IMR-90 (cell line): ENCODE results near the gene COA1. TPM values are rescaled to one million over a fixed set of nuclear protein-coding genes. Genes with fewer than 3 reads are reported as not detected.

ENCODE experiments used
- ATAC-seq: fragments of 200-7000 bp; cut with Tn5 transposase; 2 replicates; pipeline ENCODE4 v1.9.1; 2020; ENCODE audit warnings: low read depth, mild to moderate bottlenecking, moderate library complexity
- BruUV-seq: library from RNA; stranded (reverse); fragments of 400-500 nt; replicated peaks from 2 replicates; lab custom pipeline; 2021; lab: Mats Ljungman, UMichigan
- CTCF ChIA-PET: fragments of 300-600 bp; formaldehyde crosslinking; extraction: SDS; loops from one replicate; lab custom pipeline; 2021; ENCODE audit warnings: antibody characterized with exemption; lab: Yijun Ruan, JAX
- POLR2A ChIA-PET: fragments of 300-600 bp; sonication (Branson Sonifier 250); formaldehyde crosslinking; loops from one replicate; lab custom pipeline; 2022; ENCODE audit warnings: antibody characterized with exemption; ENCODE audit not compliant: unreplicated experiment; lab: Charles Lee
- DNase-seq: peaks from one replicate; pipeline ENCODE4 v3.0.0; 2013
- H2AFZ ChIP-seq: replicated peaks from 2 replicates; pipeline ENCODE3; 2013; ENCODE audit warnings: low read length, mild to moderate bottlenecking; ENCODE audit not compliant: poor library complexity
- H2AK5ac ChIP-seq: 2 replicates; pipeline ENCODE4 v1.6.1; 2013; ENCODE audit warnings: low read depth, low read length, inconsistent platforms
- H2AK9ac ChIP-seq: replicated peaks from 2 replicates; pipeline ENCODE3; 2013; ENCODE audit warnings: mild to moderate bottlenecking, low read depth, low read length, moderate library complexity; ENCODE audit not compliant: poor library complexity
- H2BK120ac ChIP-seq: 2 replicates; pipeline ENCODE4 v1.6.1; 2013; ENCODE audit warnings: low read depth, low read length, inconsistent platforms
- H2BK15ac ChIP-seq: 3 replicates; pipeline ENCODE4 v1.6.1; 2013; ENCODE audit warnings: low read depth, low read length, inconsistent platforms
- H2BK20ac ChIP-seq: 2 replicates; pipeline ENCODE4 v1.6.1; 2013; ENCODE audit warnings: low read depth, mild to moderate bottlenecking, inconsistent platforms, low read length, moderate library complexity
- H2BK5ac ChIP-seq: 2 replicates; pipeline ENCODE4 v1.6.1; 2013; ENCODE audit warnings: mild to moderate bottlenecking, low read depth, low read length, inconsistent platforms; ENCODE audit not compliant: poor library complexity, severe bottlenecking
- H3K14ac ChIP-seq: replicated peaks from 2 replicates; pipeline ENCODE4 v1.6.1; 2013; ENCODE audit warnings: low read depth, low read length, inconsistent platforms
- H3K18ac ChIP-seq: 2 replicates; pipeline ENCODE4 v1.6.1; 2013; ENCODE audit warnings: low read depth, low read length, control low read depth
- H3K23ac ChIP-seq: 2 replicates; pipeline ENCODE4 v1.6.1; 2013; ENCODE audit warnings: low read depth, low read length, inconsistent platforms
- H3K27ac ChIP-seq: 2 replicates; pipeline ENCODE4 v1.5.1; 2013; ENCODE audit warnings: mild to moderate bottlenecking, control low read depth, low read length; ENCODE audit not compliant: insufficient read depth
- H3K27me3 ChIP-seq: 2 replicates; pipeline ENCODE4 v1.6.1; 2013; ENCODE audit warnings: low read length; ENCODE audit not compliant: control insufficient read depth, insufficient read depth
- H3K36me3 ChIP-seq: 2 replicates; pipeline ENCODE4 v1.6.1; 2013; ENCODE audit warnings: low read length, mixed read lengths; ENCODE audit not compliant: control insufficient read depth, insufficient read depth
- H3K4ac ChIP-seq: 2 replicates; pipeline ENCODE4 v1.6.1; 2013; ENCODE audit warnings: low read depth, low read length, inconsistent platforms
- H3K4me1 ChIP-seq: 2 replicates; pipeline ENCODE4 v1.6.1; 2013; ENCODE audit warnings: low read length, mixed read lengths; ENCODE audit not compliant: control insufficient read depth, insufficient read depth
- H3K4me2 ChIP-seq: 2 replicates; pipeline ENCODE4 v1.6.1; 2013; ENCODE audit warnings: low read depth, mild to moderate bottlenecking, control low read depth, low read length, moderate library complexity
- H3K4me3 ChIP-seq: 2 replicates; pipeline ENCODE4 v1.5.1; 2013; ENCODE audit warnings: low read depth, mild to moderate bottlenecking, control low read depth, low read length, moderate library complexity; ENCODE audit not compliant: insufficient read depth
- H3K56ac ChIP-seq: 2 replicates; pipeline ENCODE4 v1.6.1; 2013; ENCODE audit warnings: low read length, inconsistent platforms; ENCODE audit not compliant: insufficient read depth; ENCODE audit errors: extremely low read depth
- H3K79me1 ChIP-seq, 2 experiments: 2 replicates each; pipeline ENCODE4 v1.6.1; 2013; ENCODE audit warnings: low read length in 2 of 2, inconsistent platforms in 1 of 2, low read depth in 1 of 2
- H3K9ac ChIP-seq: 2 replicates; pipeline ENCODE4 v1.6.1; 2013; ENCODE audit warnings: low read depth, low read length, control low read depth
- H3K9me1 ChIP-seq: 2 replicates; pipeline ENCODE4 v1.6.1; 2013; ENCODE audit warnings: low read length, inconsistent platforms; ENCODE audit not compliant: insufficient read depth
- H3K9me3 ChIP-seq: 2 replicates; pipeline ENCODE4 v1.6.1; 2013; ENCODE audit warnings: low read length; ENCODE audit not compliant: control insufficient read depth, insufficient read depth
- H4K20me1 ChIP-seq: 2 replicates; pipeline ENCODE4 v1.6.1; 2013; ENCODE audit warnings: low read length, inconsistent platforms; ENCODE audit not compliant: insufficient read depth
- H4K5ac ChIP-seq: 2 replicates; pipeline ENCODE4 v1.6.1; 2013; ENCODE audit warnings: mild to moderate bottlenecking, low read depth, low read length, control low read depth
- H4K8ac ChIP-seq, 2 experiments: 2 replicates each; pipeline ENCODE4 v1.6.1; 2013; ENCODE audit warnings: low read depth in 2 of 2, low read length in 2 of 2, control low read depth in 1 of 2, inconsistent platforms in 1 of 2
- H4K91ac ChIP-seq: 2 replicates; pipeline ENCODE4 v1.6.1; 2013; ENCODE audit warnings: low read depth, low read length, inconsistent platforms; ENCODE audit not compliant: insufficient read depth
- CEBPB ChIP-seq: IDR thresholded peaks from 2 replicates; pipeline ENCODE4 v1.6.1; 2012; ENCODE audit warnings: low read depth, low read length, improper control_type of control experiment
- WGBS, 2 experiments: methylation state at CpG; one replicate each; pipeline versions ENCODE4 v1.1.5 to v1.1.7; 2013; ENCODE audit warnings: missing lambda C conversion rate in 2 of 2; ENCODE audit not compliant: insufficient read length in 1 of 2; ENCODE audit errors: extremely low coverage in 2 of 2; 5-methylcytosine and 5-hydroxymethylcytosine counted together
- dilution Hi-C: fragments of 300-500 bp; cut with HindIII; formaldehyde crosslinking; loops from one replicate; pipeline ENCODE4 v1.14.3; 2018; ENCODE audit warnings: low sequenced_read_pairs; ENCODE audit not compliant: unreplicated experiment
- in situ Hi-C: fragments of 300-500 bp; cut with MboI; formaldehyde crosslinking; loops from 3 replicates; pipeline ENCODE4 v1.14.3; 2019; ENCODE audit warnings: low sequenced_read_pairs, inconsistent platforms, mixed read lengths
- intact Hi-C: fragments of 100-400 bp; cut with micrococcal nuclease; formaldehyde crosslinking; loops from 2 replicates; pipeline ENCODE4 v1.10.0; 2022
- polyA plus RNA-seq, 3 experiments: library from polyadenylated mRNA; depleted of rRNA; stranded (reverse); fragments of >200 nt; gene quantifications; 2 replicates each; pipeline ENCODE4 v1.2.3, GENCODE V29; 2012; ENCODE audit warnings: low replicate concordance in 1 of 3
- total RNA-seq: library from RNA; depleted of rRNA; stranded (reverse); fragments of >200 nt; gene quantifications from 2 replicates; pipeline ENCODE4 v1.2.3, GENCODE V29; 2012

The COA1 gene
- total and polyA plus RNA-seq, 2 of the 4 experiments (the other 2 are of a cell fraction): 34.2 to 59.5 TPM

DNA sequence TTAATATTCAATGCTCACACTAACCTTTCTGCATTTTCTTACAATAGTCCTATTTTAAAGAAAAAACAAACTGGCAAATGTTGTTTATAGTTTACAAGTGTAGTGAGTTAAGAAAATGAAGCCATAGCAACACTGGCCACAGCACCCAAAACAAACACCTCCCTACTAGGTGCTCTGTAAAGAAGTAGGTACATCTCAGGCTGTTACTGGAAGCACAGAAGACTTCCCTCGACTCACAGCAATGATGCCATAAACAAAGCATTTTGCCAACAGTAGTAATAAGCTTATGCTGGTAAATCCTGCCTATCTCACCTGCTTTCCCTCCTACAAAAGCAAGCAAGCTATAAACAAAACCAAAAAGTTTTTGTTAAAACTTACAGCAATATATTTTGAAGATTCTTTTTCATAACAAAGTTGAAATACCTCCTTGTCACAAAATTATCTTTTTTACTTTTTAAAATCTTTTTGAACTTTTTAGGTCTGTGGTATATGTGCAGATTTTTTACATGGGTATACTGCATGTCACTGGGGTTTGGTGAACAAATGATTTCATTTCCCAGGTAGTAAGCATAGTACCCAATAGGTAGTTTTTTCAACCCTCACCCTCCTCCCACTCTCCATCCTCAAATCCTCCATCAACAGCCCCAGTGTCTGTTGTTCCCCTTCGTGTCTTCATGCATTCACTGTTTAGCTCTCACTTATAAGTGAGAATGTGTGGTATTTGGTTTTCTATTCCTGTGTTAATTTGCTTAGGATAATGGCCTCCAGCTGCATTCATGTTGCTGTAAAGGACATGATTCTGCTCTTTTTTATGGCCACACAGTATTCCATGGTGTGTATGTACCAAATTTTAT is 28.4 kb downstream of the COA1 start:
- Histone ChIP-seq H3K14ac (0 out of 2 replicates have a peak overlapping the region, but pooled peaks have one; percentile 48), H3K27me3 (no peaks in the 10 kb centered on the region), H2BK15ac (peak overlapping the region; percentile 62; the same call in 2 of the 3 replicates), H3K9me1 (peaks cover 5% of the 10 kb centered on the region; the same call in 1 of the 2 replicates), H2AFZ (no peak overlapping the region), H2AK9ac (no peak overlapping the region), H2BK20ac (no peak overlapping the region; the same call in 1 of the 2 replicates), H3K9me3 (no peaks in the 10 kb centered on the region), H2BK5ac (peak overlapping the region; percentile 68), H3K18ac (peak overlapping the region; percentile 31; the same call in 1 of the 2 replicates), H3K4me2 (peak overlapping the region; percentile 19), H4K91ac (peak overlapping the region; percentile 15; the same call in 1 of the 2 replicates), H3K4me1 (peaks cover 8% of the 10 kb centered on the region), H4K5ac (no peak overlapping the region; the same call in 1 of the 2 replicates), H4K8ac (peak overlapping the region in 1 of 2 experiments; percentile 68; a peak in 2 of 4 replicates), H2AK5ac (peak overlapping the region; percentile 18; the same call in 1 of the 2 replicates), H3K4ac (peak overlapping the region; percentile 37; the same call in 1 of the 2 replicates), H3K27ac (no peak overlapping the region), H3K56ac (no peak overlapping the region), H3K23ac (peak overlapping the region; percentile 68), H4K20me1 (no peaks in the 10 kb centered on the region), H3K4me3 (no peak overlapping the region), H3K9ac (no peak overlapping the region), H3K79me1 (peaks cover 31 to 40% of the 10 kb centered on the region in 2 experiments), H3K36me3 (peaks cover 3% of the 10 kb centered on the region), H2BK120ac (peak overlapping the region; percentile 66)
- CTCF ChIA-PET: interaction anchor here (0.9 to 6.4 kb wide), 16 partner anchors 9 to 222 kb away, joined by 3 to 104 read pairs (median 5); partner anchors contain the start of gene STK17A
- intact Hi-C loops: loop anchor here (1.0 to 10.0 kb wide), 5 partner anchors 53 to 769 kb away; partner anchors contain the start of genes MRPL32, PSMA2 and STK17A
- in situ Hi-C loops: loop anchor here (5.0 to 25.0 kb wide), 2 partner anchors 119 to 439 kb away; partner anchors contain the start of gene STK17A
- no peak for TF ChIP-seq CEBPB
- dilution Hi-C loops: no loop called here
- no peak for ATAC-seq
- whole genome bisulfite sequencing, 2 experiments: no CpG with 5 or more reads among the region's 2 CpGs
- POLR2A ChIA-PET: interaction anchor here (0.7 to 4.0 kb wide), 2 partner anchors 63 to 118 kb away, joined by 3 to 23 read pairs; partner anchors contain the start of gene STK17A
- no TSS peak for BruUV-seq
- peak; percentile 20 for DNase-seq
